ENCODE results near the gene ABR.

The ABR gene

GRCh38 chr17:1173432-1174262 lies 6.1 kb downstream of the ABR start:
- no peaks in the 10 kb centered on the region for H3K9me3 ChIP-seq (ENCODE audit: control insufficient read depth, low read length)
- H3K27ac ChIP-seq (ENCODE audit: low read length, poor library complexity, severe bottlenecking) = no peak overlapping the region
- H2BK12ac ChIP-seq (ENCODE audit: low read length in 2 of 2) = no peak overlapping the region
- H3K36me3 ChIP-seq (ENCODE audit: control insufficient read depth in 1 of 2, insufficient read depth in 2 of 2, low read depth in 1 of 2, low read length in 2 of 2) = peaks cover 19 to 27% of the 10 kb centered on the region in 2 experiments
- H3K4ac ChIP-seq (ENCODE audit: low read depth in 1 of 2, low read length in 2 of 2) = no peak overlapping the region
- H3K23ac ChIP-seq (ENCODE audit: low read length in 2 of 2) = no peak overlapping the region
- H4K91ac ChIP-seq (ENCODE audit: low read length) = no peak overlapping the region
- peaks cover 44% of the 10 kb centered on the region for H3K79me1 ChIP-seq (replicated peaks; ENCODE audit: low read length, poor library complexity, severe bottlenecking)
- H3K9ac ChIP-seq (ENCODE audit: low read length) = no peak overlapping the region
- H3K4me1 ChIP-seq (ENCODE audit: control insufficient read depth, insufficient read depth, low read depth, low read length) = peaks cover 29% of the 10 kb centered on the region
- H2AK5ac ChIP-seq (ENCODE audit: low read length, severe bottlenecking) = no peak overlapping the region
- no peak for DNase-seq
- H3K14ac ChIP-seq (ENCODE audit: low read length in 2 of 2) = no peak overlapping the region
- H3K18ac ChIP-seq (ENCODE audit: low read depth in 1 of 2, low read length in 2 of 2) = no peak overlapping the region
- no peak overlapping the region for H2AFZ ChIP-seq (ENCODE audit: low read depth, low read length)
- no peak overlapping the region for H3K4me2 ChIP-seq (ENCODE audit: low read length, poor library complexity, severe bottlenecking)
- WGBS = 94% methylated on average over 28 of the region's 28 CpGs
- H3K4me3 ChIP-seq (ENCODE audit: insufficient read depth in 1 of 2, low read depth in 1 of 2, low read length in 2 of 2) = no peak overlapping the region
- H4K8ac ChIP-seq (ENCODE audit: low read length) = no peak overlapping the region
- H2BK120ac ChIP-seq (ENCODE audit: low read depth, low read length) = no peak overlapping the region
- H2BK5ac ChIP-seq (ENCODE audit: low read depth, low read length, poor library complexity, severe bottlenecking) = no peak overlapping the region
- H2BK15ac ChIP-seq (ENCODE audit: low read depth, poor library complexity, severe bottlenecking) = no peak overlapping the region
- no peaks in the 10 kb centered on the region for H3K27me3 ChIP-seq (ENCODE audit: control insufficient read depth in 1 of 2, insufficient read depth in 1 of 2, low read length in 2 of 2)

- 95% methylated on average over 9 of the region's 11 CpGs for WGBS
- no peaks in the 10 kb centered on the region for H3K27me3 ChIP-seq (ENCODE audit: control insufficient read depth in 1 of 2, insufficient read depth in 1 of 2, low read length in 2 of 2)
- no peak overlapping the region for H3K27ac ChIP-seq (ENCODE audit: low read length, poor library complexity, severe bottlenecking)
- H2AK5ac ChIP-seq (ENCODE audit: low read length, severe bottlenecking) = no peak overlapping the region
- H3K4me1 ChIP-seq (ENCODE audit: control insufficient read depth, insufficient read depth, low read depth, low read length) = peaks cover 19% of the 10 kb centered on the region
- H2BK15ac ChIP-seq (ENCODE audit: low read depth, poor library complexity, severe bottlenecking) = no peak overlapping the region
- H2AFZ ChIP-seq (ENCODE audit: low read depth, low read length) = no peak overlapping the region
- H3K23ac ChIP-seq (ENCODE audit: low read length in 2 of 2) = no peak overlapping the region
- DNase-seq = no peak
- H3K4ac ChIP-seq (ENCODE audit: low read depth in 1 of 2, low read length in 2 of 2) = no peak overlapping the region
- H2BK5ac ChIP-seq (ENCODE audit: low read depth, low read length, poor library complexity, severe bottlenecking) = no peak overlapping the region
- H3K79me1 ChIP-seq (replicated peaks; ENCODE audit: low read length, poor library complexity, severe bottlenecking) = peaks cover 49% of the 10 kb centered on the region
- no peak overlapping the region for H3K14ac ChIP-seq (ENCODE audit: low read length in 2 of 2)
- no peak overlapping the region for H3K4me2 ChIP-seq (ENCODE audit: low read length, poor library complexity, severe bottlenecking)
- H3K36me3 ChIP-seq (ENCODE audit: control insufficient read depth in 1 of 2, insufficient read depth in 2 of 2, low read depth in 1 of 2, low read length in 2 of 2) = peaks cover 28 to 38% of the 10 kb centered on the region in 2 experiments
- no peak overlapping the region for H4K8ac ChIP-seq (ENCODE audit: low read length)
- no peak overlapping the region for H3K9ac ChIP-seq (ENCODE audit: low read length)
- no peak overlapping the region for H2BK120ac ChIP-seq (ENCODE audit: low read depth, low read length)
- H2BK12ac ChIP-seq (ENCODE audit: low read length in 2 of 2) = no peak overlapping the region
- no peaks in the 10 kb centered on the region for H3K9me3 ChIP-seq (ENCODE audit: control insufficient read depth, low read length)
- H4K91ac ChIP-seq (ENCODE audit: low read length) = no peak overlapping the region
- no peak overlapping the region for H3K4me3 ChIP-seq (ENCODE audit: insufficient read depth in 1 of 2, low read depth in 1 of 2, low read length in 2 of 2)
- no peak overlapping the region for H3K18ac ChIP-seq (ENCODE audit: low read depth in 1 of 2, low read length in 2 of 2)
These were observed 7.8 kb downstream of the ABR start for GRCh38 chr17:1171953-1172352.

GRCh38 chr17:1170739-1171138 lies 9.0 kb downstream of the ABR start:
- Histone ChIP-seq H3K9ac (ENCODE audit: low read length) (no peak overlapping the region), H4K91ac (ENCODE audit: low read length) (no peak overlapping the region), H3K36me3 (ENCODE audit: control insufficient read depth in 1 of 2, insufficient read depth in 2 of 2, low read depth in 1 of 2, low read length in 2 of 2) (peaks cover 32 to 47% of the 10 kb centered on the region in 2 experiments), H3K23ac (ENCODE audit: low read length in 2 of 2) (no peak overlapping the region), H2BK12ac (ENCODE audit: low read length in 2 of 2) (no peak overlapping the region), H3K18ac (ENCODE audit: low read depth in 1 of 2, low read length in 2 of 2) (no peak overlapping the region), H4K8ac (ENCODE audit: low read length) (no peak overlapping the region), H3K79me1 (replicated peaks; ENCODE audit: low read length, poor library complexity, severe bottlenecking) (peaks cover 52% of the 10 kb centered on the region), H3K4me3 (ENCODE audit: insufficient read depth in 1 of 2, low read depth in 1 of 2, low read length in 2 of 2) (no peak overlapping the region), H2AFZ (ENCODE audit: low read depth, low read length) (no peak overlapping the region), H2AK5ac (ENCODE audit: low read length, severe bottlenecking) (no peak overlapping the region), H2BK15ac (ENCODE audit: low read depth, poor library complexity, severe bottlenecking) (no peak overlapping the region), H3K27me3 (ENCODE audit: control insufficient read depth in 1 of 2, insufficient read depth in 1 of 2, low read length in 2 of 2) (no peaks in the 10 kb centered on the region), H3K27ac (ENCODE audit: low read length, poor library complexity, severe bottlenecking) (no peak overlapping the region), H3K4me2 (ENCODE audit: low read length, poor library complexity, severe bottlenecking) (no peak overlapping the region), H2BK5ac (ENCODE audit: low read depth, low read length, poor library complexity, severe bottlenecking) (no peak overlapping the region), H3K9me3 (ENCODE audit: control insufficient read depth, low read length) (no peaks in the 10 kb centered on the region), H3K14ac (ENCODE audit: low read length in 2 of 2) (no peak overlapping the region), H3K4ac (ENCODE audit: low read depth in 1 of 2, low read length in 2 of 2) (no peak overlapping the region), H2BK120ac (ENCODE audit: low read depth, low read length) (no peak overlapping the region), H3K4me1 (ENCODE audit: control insufficient read depth, insufficient read depth, low read depth, low read length) (peaks cover 18% of the 10 kb centered on the region)
- WGBS = 90% methylated on average over 11 of the region's 11 CpGs
- no peak for DNase-seq

GRCh38 chr17:1169929-1170312 lies 9.9 kb downstream of the ABR start:
- no peak overlapping the region for H2BK120ac ChIP-seq (ENCODE audit: low read depth, low read length)
- no peak overlapping the region for H3K23ac ChIP-seq (ENCODE audit: low read length in 2 of 2)
- peaks cover 52% of the 10 kb centered on the region for H3K79me1 ChIP-seq (replicated peaks; ENCODE audit: low read length, poor library complexity, severe bottlenecking)
- no peak overlapping the region for H3K4me3 ChIP-seq (ENCODE audit: insufficient read depth in 1 of 2, low read depth in 1 of 2, low read length in 2 of 2)
- no peak overlapping the region for H3K27ac ChIP-seq (ENCODE audit: low read length, poor library complexity, severe bottlenecking)
- no peak overlapping the region for H4K8ac ChIP-seq (ENCODE audit: low read length)
- DNase-seq = no peak
- no peak overlapping the region for H2BK5ac ChIP-seq (ENCODE audit: low read depth, low read length, poor library complexity, severe bottlenecking)
- H4K91ac ChIP-seq (ENCODE audit: low read length) = no peak overlapping the region
- no peak overlapping the region for H3K18ac ChIP-seq (ENCODE audit: low read depth in 1 of 2, low read length in 2 of 2)
- H3K4ac ChIP-seq (ENCODE audit: low read depth in 1 of 2, low read length in 2 of 2) = no peak overlapping the region
- no peak overlapping the region for H2AFZ ChIP-seq (ENCODE audit: low read depth, low read length)
- H3K9ac ChIP-seq (ENCODE audit: low read length) = no peak overlapping the region
- H3K36me3 ChIP-seq (ENCODE audit: control insufficient read depth in 1 of 2, insufficient read depth in 2 of 2, low read depth in 1 of 2, low read length in 2 of 2) = peaks cover 28 to 48% of the 10 kb centered on the region in 2 experiments
- no peak overlapping the region for H2BK12ac ChIP-seq (ENCODE audit: low read length in 2 of 2)
- H3K14ac ChIP-seq (ENCODE audit: low read length in 2 of 2) = no peak overlapping the region
- no peak overlapping the region for H2AK5ac ChIP-seq (ENCODE audit: low read length, severe bottlenecking)
- H2BK15ac ChIP-seq (ENCODE audit: low read depth, poor library complexity, severe bottlenecking) = no peak overlapping the region
- H3K27me3 ChIP-seq (ENCODE audit: control insufficient read depth in 1 of 2, insufficient read depth in 1 of 2, low read length in 2 of 2) = no peaks in the 10 kb centered on the region
- no peaks in the 10 kb centered on the region for H3K9me3 ChIP-seq (ENCODE audit: control insufficient read depth, low read length)
- peaks cover 18% of the 10 kb centered on the region for H3K4me1 ChIP-seq (ENCODE audit: control insufficient read depth, insufficient read depth, low read depth, low read length)
- H3K4me2 ChIP-seq (ENCODE audit: low read length, poor library complexity, severe bottlenecking) = no peak overlapping the region
- WGBS = 92% methylated on average over 4 of the region's 4 CpGs
